Bronchial epithelial cell (primary cell): ENCODE data around the gene C20orf202. TPM values are rescaled to one million over a fixed set of nuclear protein-coding genes. Genes with fewer than 3 reads are reported as not detected.

Source experiments
- DNase-seq: peaks from one replicate; pipeline ENCODE4 v3.0.0-alpha.2; 2010; ENCODE audit warnings: low read depth
- FAIRE-seq: peaks from 2 replicates; lab custom pipeline; 2011; peaks lifted over from hg19 to GRCh38; lab: Jason Lieb, UNC
- H3K27me3 ChIP-seq: 2 replicates; pipeline ENCODE4 v1.5.1; 2011; ENCODE audit warnings: low read length; ENCODE audit not compliant: control insufficient read depth, insufficient read depth
- H3K36me3 ChIP-seq: 2 replicates; pipeline ENCODE4 v1.5.1; 2011; ENCODE audit warnings: low read length; ENCODE audit not compliant: control insufficient read depth, insufficient read depth
- H3K4me3 ChIP-seq: 2 replicates; pipeline ENCODE4 v1.5.1; 2011; ENCODE audit warnings: mild to moderate bottlenecking, low read depth, low read length, control low read depth
- CTCF ChIP-seq: IDR thresholded peaks from 2 replicates; pipeline ENCODE4 v1.5.1; 2011; ENCODE audit warnings: mild to moderate bottlenecking, moderate library complexity, low read length, control low read depth, inconsistent platforms; ENCODE audit not compliant: insufficient read depth, severe bottlenecking
- total RNA-seq: library from RNA; depleted of rRNA; stranded (reverse); fragments of >200 nt; gene quantifications from 2 replicates; pipeline ENCODE4 v1.2.1, GENCODE V29; 2014

The C20orf202 gene
- total RNA-seq = not detected in 2 replicates

- TF ChIP-seq CTCF = no peak
- H3K27me3 ChIP-seq = peaks cover 2% of the 10 kb centered on the region
These were observed at the start of gene C20orf202 for GRCh38 chr20:1202762-1203504. Gene C20orf202 (plus strand): TSS chr20:1203454. CDS start chr20:1203586, 132 bp downstream.

GRCh38 chr20:1154226-1154625 is 49.0 kb upstream of the C20orf202 start:
- no peak for TF ChIP-seq CTCF
- no peak for DNase-seq
- Histone ChIP-seq H3K27me3 (no peaks in the 10 kb centered on the region), H3K36me3 (peaks cover 11% of the 10 kb centered on the region), H3K4me3 (no peak overlapping the region)
- no peak for FAIRE-seq

More at GRCh38 chr20:1202762-1203504, at the start of gene C20orf202:
- no peak for FAIRE-seq
- no peak for DNase-seq
- Histone ChIP-seq H3K4me3 (no peak within 1 kb of the TSS), H3K36me3 (no peaks in the 10 kb centered on the region)

GRCh38 chr20:1154691-1155090 is 48.6 kb upstream of the C20orf202 start:
- DNase-seq = no peak
- H3K36me3 ChIP-seq = peaks cover 11% of the 10 kb centered on the region
- H3K27me3 ChIP-seq = no peaks in the 10 kb centered on the region
- FAIRE-seq = no peak
- H3K4me3 ChIP-seq = no peak overlapping the region
- no peak for TF ChIP-seq CTCF

GRCh38 chr20:1155342-1155741 is 47.9 kb upstream of the C20orf202 start:
- H3K27me3 ChIP-seq = no peaks in the 10 kb centered on the region
- H3K4me3 ChIP-seq = no peak overlapping the region
- H3K36me3 ChIP-seq = peaks cover 11% of the 10 kb centered on the region
- no peak for TF ChIP-seq CTCF
- DNase-seq (no peak), FAIRE-seq (no peak)

- FAIRE-seq = peak; percentile 47
- no peak for DNase-seq
- Histone ChIP-seq H3K36me3 (peaks cover 25% of the 10 kb centered on the region), H3K4me3 (no peak overlapping the region), H3K27me3 (no peaks in the 10 kb centered on the region)
- TF ChIP-seq CTCF = no peak
These were observed 42.8 kb upstream of the C20orf202 start for GRCh38 chr20:1160496-1160895.
